Glutamatergic neuron (in vitro differentiated cells): ENCODE results near the gene C12orf54. TPM values are rescaled to one million over a fixed set of nuclear protein-coding genes. Genes with fewer than 3 reads are reported as not detected.
A peak's percentile ranks its signal among the peaks of the same experiment; 100 is the strongest.
"Not testable (repeated sequence)": the region's sequence is repeated elsewhere in the genome, so short reads cannot be mapped to it uniquely, and the experiment has no call there.

Source experiments
- DNase-seq: peaks from one replicate; pipeline ENCODE4 v3.0.0; 2022
- H3K27ac Mint-ChIP-seq: one replicate; pipeline ENCODE4 v1.8.0; 2020; ENCODE audit warnings: mild to moderate bottlenecking, mixed read lengths, inconsistent platforms; ENCODE audit not compliant: unreplicated experiment
- H3K27me3 Mint-ChIP-seq: one replicate; pipeline ENCODE4 v1.8.0; 2020; ENCODE audit warnings: mild to moderate bottlenecking, moderate library complexity, mixed read lengths, inconsistent platforms; ENCODE audit not compliant: unreplicated experiment
- H3K36me3 Mint-ChIP-seq: one replicate; pipeline ENCODE4 v1.8.0; 2020; ENCODE audit warnings: mild to moderate bottlenecking, mixed read lengths, inconsistent platforms; ENCODE audit not compliant: unreplicated experiment
- H3K4me1 Mint-ChIP-seq: one replicate; pipeline ENCODE4 v1.8.0; 2020; ENCODE audit warnings: mild to moderate bottlenecking, low read depth, mixed read lengths, inconsistent platforms; ENCODE audit not compliant: unreplicated experiment
- H3K4me3 Mint-ChIP-seq: one replicate; pipeline ENCODE4 v1.8.0; 2020; ENCODE audit warnings: mild to moderate bottlenecking, mixed read lengths, inconsistent platforms; ENCODE audit not compliant: unreplicated experiment
- H3K9me3 Mint-ChIP-seq: one replicate; pipeline ENCODE4 v1.8.0; 2020; ENCODE audit warnings: mild to moderate bottlenecking, moderate library complexity, mixed read lengths, inconsistent platforms; ENCODE audit not compliant: unreplicated experiment
- CTCF ChIP-seq: fragments of 200-600 bp; sonication (generic); IDR thresholded peaks from one replicate; pipeline ENCODE4 v1.5.0; 2021; ENCODE audit not compliant: partially characterized antibody, unreplicated experiment
- total RNA-seq: library from RNA; stranded (reverse); fragmentation: NEBNext Ultra II Directional; extraction: Animal tissue kit (Norgen Biotek cat#: 25700); gene quantifications from one replicate; pipeline ENCODE4 v1.2.1, GENCODE V29; 2021; ENCODE audit not compliant: unreplicated experiment

Gene C12orf54
- total RNA-seq, 1 donor from 2014 or later: not detected

DNA sequence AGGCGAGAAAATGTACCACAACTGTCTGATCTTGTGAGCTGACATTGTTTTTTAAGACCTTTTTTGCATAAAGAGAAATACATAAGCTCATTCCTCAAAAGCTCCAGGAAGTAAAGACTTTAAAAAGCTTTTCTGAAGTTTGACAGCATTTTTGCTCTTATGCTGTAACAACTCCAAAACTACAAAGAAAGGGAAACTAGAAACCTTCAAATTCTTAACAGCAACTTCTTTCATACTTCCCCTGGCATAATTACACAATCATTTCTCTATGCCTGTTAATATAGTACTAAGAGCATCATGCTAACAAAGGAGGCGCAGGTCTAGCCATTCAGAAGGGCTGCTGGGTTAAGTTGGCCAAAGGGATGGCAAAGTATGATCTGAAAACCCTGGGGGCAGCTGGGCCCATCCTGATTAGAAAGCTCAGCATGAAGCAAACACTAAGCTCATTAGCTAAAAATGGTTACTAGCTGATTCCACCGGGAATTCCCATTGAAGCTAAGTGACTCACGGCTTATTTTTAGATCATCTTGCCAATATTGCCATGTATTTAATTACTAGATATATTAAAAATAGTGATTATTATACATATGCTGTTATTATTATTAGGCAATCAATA lies 36.0 kb upstream of the C12orf54 start:
- peak; percentile 47 for DNase-seq
- peaks cover 6% of the 10 kb centered on the region for H3K36me3 Mint-ChIP-seq
- H3K4me1 Mint-ChIP-seq: peaks cover 13% of the 10 kb centered on the region
- no peaks in the 10 kb centered on the region for H3K27me3 Mint-ChIP-seq
- no peak for TF ChIP-seq CTCF
- H3K4me3 Mint-ChIP-seq: no peak overlapping the region
- H3K9me3 Mint-ChIP-seq: peaks cover 2% of the 10 kb centered on the region
- H3K27ac Mint-ChIP-seq: no peak overlapping the region

GRCh38 chr12:48447755-48448154 lies 34.5 kb upstream of the C12orf54 start:
- peaks cover 13% of the 10 kb centered on the region for H3K4me1 Mint-ChIP-seq
- peaks cover 2% of the 10 kb centered on the region for H3K9me3 Mint-ChIP-seq
- no peak overlapping the region for H3K4me3 Mint-ChIP-seq
- DNase-seq: no peak
- no peak overlapping the region for H3K27ac Mint-ChIP-seq
- H3K36me3 Mint-ChIP-seq: peaks cover 6% of the 10 kb centered on the region
- no peaks in the 10 kb centered on the region for H3K27me3 Mint-ChIP-seq
- TF ChIP-seq CTCF: no peak

DNA sequence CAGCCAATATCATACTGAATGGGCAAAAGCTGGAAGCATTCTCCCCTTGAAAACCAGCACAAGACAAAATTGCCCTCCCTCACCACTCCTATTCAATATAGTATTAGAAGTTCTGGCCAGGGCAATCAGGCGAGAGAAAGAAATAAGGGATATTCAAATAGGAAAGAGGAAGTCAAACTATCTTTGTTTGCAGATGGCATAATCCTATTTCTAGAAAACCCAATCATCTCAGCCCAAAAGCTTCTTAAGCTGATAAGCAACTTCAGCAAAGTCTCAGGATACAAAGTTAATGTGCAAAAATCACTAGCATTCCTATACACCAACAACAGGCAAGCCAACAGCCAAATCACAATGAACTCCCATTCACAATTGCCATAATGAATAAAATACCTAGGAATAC lies 30.9 kb upstream of the C12orf54 start:
- no peaks in the 10 kb centered on the region for H3K27me3 Mint-ChIP-seq
- peaks cover 5% of the 10 kb centered on the region for H3K4me1 Mint-ChIP-seq
- H3K27ac Mint-ChIP-seq: no peak overlapping the region
- H3K9me3 Mint-ChIP-seq: peaks cover 2% of the 10 kb centered on the region
- no peak for DNase-seq
- TF ChIP-seq CTCF: no peak
- no peak overlapping the region for H3K4me3 Mint-ChIP-seq
- H3K36me3 Mint-ChIP-seq: peaks cover 6% of the 10 kb centered on the region

- not testable (repeated sequence) for H3K4me3 Mint-ChIP-seq, H3K36me3 Mint-ChIP-seq, H3K27ac Mint-ChIP-seq, DNase-seq, H3K9me3 Mint-ChIP-seq, H3K4me1 Mint-ChIP-seq, H3K27me3 Mint-ChIP-seq
Measured at GRCh38 chr12:48452961-48453360, 29.3 kb upstream of the C12orf54 start.

GRCh38 chr12:48454667-48455066 lies 27.6 kb upstream of the C12orf54 start:
- TF ChIP-seq CTCF: no peak
- Mint-ChIP-seq H3K4me3 (no peak overlapping the region), H3K27ac (no peak overlapping the region), H3K36me3 (peaks cover 6% of the 10 kb centered on the region), H3K9me3 (peaks cover 2% of the 10 kb centered on the region), H3K4me1 (no peaks in the 10 kb centered on the region), H3K27me3 (no peaks in the 10 kb centered on the region)
- no peak for DNase-seq

DNA sequence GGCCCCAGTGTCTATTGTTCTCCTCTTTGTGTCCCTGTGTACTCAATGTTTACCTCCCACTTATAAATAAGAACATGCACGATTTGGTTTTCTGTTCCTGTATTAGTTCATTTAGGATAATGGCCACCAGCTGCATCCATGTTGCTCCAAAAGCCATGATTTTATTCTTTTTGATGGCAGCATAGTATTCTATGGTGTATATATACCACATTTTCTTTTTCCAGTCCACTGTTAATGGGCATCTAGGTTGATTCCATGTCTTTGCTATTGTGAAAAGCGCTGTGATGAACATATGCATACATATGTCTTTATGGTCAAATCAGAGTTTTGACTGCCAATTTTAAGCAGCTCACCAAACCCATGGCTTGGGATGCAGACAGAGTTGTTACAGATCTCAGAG lies 27.2 kb upstream of the C12orf54 start:
- Mint-ChIP-seq H3K27me3 (no peaks in the 10 kb centered on the region), H3K36me3 (peaks cover 1% of the 10 kb centered on the region), H3K27ac (no peak overlapping the region), H3K4me3 (no peak overlapping the region), H3K9me3 (no peaks in the 10 kb centered on the region), H3K4me1 (no peaks in the 10 kb centered on the region)
- no peak for DNase-seq
- TF ChIP-seq CTCF: no peak
